Hepatocyte (in vitro differentiated cells): ENCODE measurements around the gene LDB1. TPM values are rescaled to one million over a fixed set of nuclear protein-coding genes. Genes with fewer than 3 reads are reported as not detected.

Experiments used
- DNase-seq: peaks from one replicate; pipeline ENCODE4 v3.0.0-alpha.2; 2016; ENCODE audit warnings: low spot score
- H2AFZ ChIP-seq: fragments of 200-600 bp; sonication (generic); 2 replicates; pipeline ENCODE4 v1.6.0; 2016; ENCODE audit warnings: antibody characterized with exemption, mild to moderate bottlenecking
- H3K27ac ChIP-seq: fragments of 200-600 bp; sonication (generic); 2 replicates; pipeline ENCODE4 v1.5.1; 2016; ENCODE audit warnings: mild to moderate bottlenecking
- H3K27me3 ChIP-seq: fragments of 200-600 bp; sonication (generic); 2 replicates; pipeline ENCODE4 v1.6.1; 2016
- H3K36me3 ChIP-seq: fragments of 200-600 bp; sonication (generic); replicated peaks from 2 replicates; pipeline ENCODE4 v1.5.1; 2016; ENCODE audit warnings: low read depth; ENCODE audit not compliant: insufficient read depth
- H3K4me1 ChIP-seq: fragments of 200-600 bp; sonication (generic); 2 replicates; pipeline ENCODE4 v1.5.1; 2016; ENCODE audit warnings: mild to moderate bottlenecking, moderate library complexity; ENCODE audit not compliant: insufficient read depth
- H3K4me2 ChIP-seq: fragments of 200-600 bp; sonication (generic); 2 replicates; pipeline ENCODE4 v1.6.0; 2016
- H3K4me3 ChIP-seq: fragments of 200-600 bp; sonication (generic); 2 replicates; pipeline ENCODE4 v1.5.1; 2016; ENCODE audit warnings: mild to moderate bottlenecking
- H3K79me2 ChIP-seq: fragments of 200-600 bp; sonication (generic); 2 replicates; pipeline ENCODE4 v1.6.0; 2017; ENCODE audit warnings: mild to moderate bottlenecking
- H3K9me2 ChIP-seq: fragments of 200-600 bp; sonication (generic); replicated peaks from 2 replicates; pipeline ENCODE4 v1.6.0; 2017; ENCODE audit warnings: mild to moderate bottlenecking; ENCODE audit not compliant: insufficient read depth
- H3K9me3 ChIP-seq: fragments of 200-600 bp; sonication (generic); 2 replicates; pipeline ENCODE4 v1.5.1; 2016; ENCODE audit warnings: low read depth, mild to moderate bottlenecking
- H4K20me1 ChIP-seq: fragments of 200-600 bp; sonication (generic); 2 replicates; pipeline ENCODE4 v1.6.0; 2016; ENCODE audit warnings: mild to moderate bottlenecking; ENCODE audit not compliant: insufficient read depth, poor library complexity, severe bottlenecking
- CTCF ChIP-seq: fragments of 200-600 bp; sonication (generic); IDR thresholded peaks from 2 replicates; pipeline ENCODE4 v1.5.1; 2016; ENCODE audit warnings: antibody characterized with exemption, mild to moderate bottlenecking; ENCODE audit not compliant: poor library complexity
- EZH2 ChIP-seq: fragments of 200-600 bp; sonication (generic); IDR thresholded peaks from 2 replicates; pipeline ENCODE4 v1.6.1; 2016; ENCODE audit warnings: antibody characterized with exemption, mild to moderate bottlenecking, borderline replicate concordance
- EZH2phosphoT487 ChIP-seq: fragments of 200-600 bp; sonication (generic); IDR thresholded peaks from one replicate; pipeline ENCODE4 v1.6.1; 2018; ENCODE audit warnings: antibody characterized with exemption, mild to moderate bottlenecking, low read depth, moderate library complexity; ENCODE audit not compliant: unreplicated experiment, severe bottlenecking
- WGBS: methylation state at CpG from one replicate; pipeline ENCODE4 v1.1.6; 2016; ENCODE audit warnings: low lambda C conversion rate; ENCODE audit errors: missing lambda C conversion rate; 5-methylcytosine and 5-hydroxymethylcytosine counted together
- polyA plus RNA-seq: library from polyadenylated mRNA; unstranded; fragments of >200 nt; fragmentation: Nextera tagmentation; extraction: Ambion mirVana; gene quantifications from 2 replicates; pipeline ENCODE4 v1.2.1, GENCODE V29; 2016
- total RNA-seq: library from RNA; depleted of rRNA; stranded (reverse); fragments of >200 nt; gene quantifications from 2 replicates; pipeline ENCODE4 v1.2.3, GENCODE V29; 2014

The LDB1 gene
- total and polyA plus RNA-seq, 2 experiments from 2014 or later = 28.2 to 46.3 TPM

- H3K36me3 ChIP-seq = peaks cover 7% of the 10 kb centered on the region
- TF ChIP-seq CTCF (no peak), EZH2phosphoT487 (no peak), EZH2 (no peak)
- no peak overlapping the region for H2AFZ ChIP-seq
Observed at GRCh38 chr10:102150970-102151773, 31.0 kb upstream of the LDB1 start.

GRCh38 chr10:102148275-102148674 is 28.1 kb upstream of the LDB1 start:
- H3K9me2 ChIP-seq = no peaks in the 10 kb centered on the region
- H4K20me1 ChIP-seq = peaks cover 5% of the 10 kb centered on the region
- H3K79me2 ChIP-seq = peaks cover 8% of the 10 kb centered on the region
- H2AFZ ChIP-seq = no peak overlapping the region
- no peak overlapping the region for H3K4me3 ChIP-seq
- WGBS = 96% methylated on average over 13 of the region's 13 CpGs
- TF ChIP-seq EZH2 = no peak
- H3K4me2 ChIP-seq = no peak overlapping the region
- peaks cover 11% of the 10 kb centered on the region for H3K4me1 ChIP-seq
- H3K27ac ChIP-seq = no peak overlapping the region
- H3K27me3 ChIP-seq = no peaks in the 10 kb centered on the region
- peaks cover 9% of the 10 kb centered on the region for H3K36me3 ChIP-seq
- no peaks in the 10 kb centered on the region for H3K9me3 ChIP-seq
- DNase-seq = no peak

More at GRCh38 chr10:102150970-102151773, 31.0 kb upstream of the LDB1 start:
- Histone ChIP-seq H4K20me1 (peaks cover 11% of the 10 kb centered on the region), H3K4me2 (peak overlapping the region; percentile 69), H3K27ac (peak overlapping the region; percentile 90), H3K9me3 (no peaks in the 10 kb centered on the region), H3K4me1 (peaks cover 12% of the 10 kb centered on the region), H3K79me2 (peaks cover 37% of the 10 kb centered on the region), H3K4me3 (no peak overlapping the region), H3K9me2 (no peaks in the 10 kb centered on the region), H3K27me3 (no peaks in the 10 kb centered on the region)
- DNase-seq = peak; percentile 25
- 55% methylated on average over 3 of the region's 3 CpGs for WGBS

GRCh38 chr10:102147561-102147960 is 27.4 kb upstream of the LDB1 start:
- Histone ChIP-seq H3K36me3 (peaks cover 9% of the 10 kb centered on the region), H3K4me2 (no peak overlapping the region), H2AFZ (no peak overlapping the region), H3K79me2 (peaks cover 6% of the 10 kb centered on the region), H3K4me1 (peaks cover 7% of the 10 kb centered on the region), H3K9me3 (no peaks in the 10 kb centered on the region), H3K27ac (no peak overlapping the region), H3K4me3 (no peak overlapping the region), H3K27me3 (no peaks in the 10 kb centered on the region), H3K9me2 (no peaks in the 10 kb centered on the region), H4K20me1 (no peaks in the 10 kb centered on the region)
- no peak for TF ChIP-seq EZH2phosphoT487
- TF ChIP-seq CTCF = no peak
- no peak for TF ChIP-seq EZH2
- WGBS = 100% methylated on average over 1 of the region's 1 CpG
- DNase-seq = no peak

- WGBS = 99% methylated on average over 17 of the region's 17 CpGs
- H3K79me2 ChIP-seq = peaks cover 6% of the 10 kb centered on the region
- no peak overlapping the region for H3K27ac ChIP-seq
- TF ChIP-seq CTCF = no peak
- no peak for TF ChIP-seq EZH2phosphoT487
- TF ChIP-seq EZH2 = no peak
- peaks cover 9% of the 10 kb centered on the region for H3K36me3 ChIP-seq
- no peak overlapping the region for H2AFZ ChIP-seq
- no peaks in the 10 kb centered on the region for H3K9me2 ChIP-seq
- DNase-seq = no peak
- H3K4me2 ChIP-seq = no peak overlapping the region
- H3K4me3 ChIP-seq = no peak overlapping the region
- H3K27me3 ChIP-seq = no peaks in the 10 kb centered on the region
- no peaks in the 10 kb centered on the region for H4K20me1 ChIP-seq
- H3K9me3 ChIP-seq = no peaks in the 10 kb centered on the region
- H3K4me1 ChIP-seq = peaks cover 7% of the 10 kb centered on the region
Observed at GRCh38 chr10:102146971-102147428, 26.8 kb upstream of the LDB1 start.
